HS-27A (cell line): Measurements from ENCODE around the gene GPR161.
"Not testable (repeated sequence)": the region's sequence is repeated elsewhere in the genome, so short reads cannot be mapped to it uniquely, and the experiment has no call there.

Experiments
- DNase-seq: peaks from one replicate; pipeline ENCODE4 v3.0.0-alpha.2; 2012; ENCODE audit warnings: low read depth, missing footprints

Gene GPR161

GRCh38 chr1:168086438-168086837, 50.3 kb downstream of the GPR161 start:
- no peak for DNase-seq

- no peak for DNase-seq
These were observed 51.3 kb downstream of the GPR161 start for GRCh38 chr1:168085401-168085872.

GRCh38 chr1:168084396-168085231, 52.1 kb downstream of the GPR161 start:
- DNase-seq = no peak

- no peak for DNase-seq
These were observed 53.0 kb downstream of the GPR161 start for GRCh38 chr1:168083456-168084325.

- DNase-seq = peak; percentile 17
These were observed 54.5 kb downstream of the GPR161 start for GRCh38 chr1:168082008-168082876.

- DNase-seq = no peak
These were observed 55.2 kb downstream of the GPR161 start for GRCh38 chr1:168081373-168082007.

GRCh38 chr1:168079761-168080160, 57.0 kb downstream of the GPR161 start:
- no peak for DNase-seq

- no peak for DNase-seq
These were observed 67.3 kb downstream of the GPR161 start for GRCh38 chr1:168069384-168069783.

- DNase-seq = no peak
These were observed 71.2 kb downstream of the GPR161 start for GRCh38 chr1:168065506-168065905.

GRCh38 chr1:168064216-168064615, 72.5 kb downstream of the GPR161 start:
- no peak for DNase-seq

- no peak for DNase-seq
These were observed 78.8 kb downstream of the GPR161 start for GRCh38 chr1:168057921-168058320.

- DNase-seq = no peak
These were observed 79.4 kb downstream of the GPR161 start for GRCh38 chr1:168057355-168057754.

- DNase-seq = not testable (repeated sequence)
These were observed 80.6 kb downstream of the GPR161 start for GRCh38 chr1:168056152-168056551.

GRCh38 chr1:168054117-168054516, 82.6 kb downstream of the GPR161 start:
- DNase-seq = no peak

GRCh38 chr1:168053681-168054080, 83.0 kb downstream of the GPR161 start:
- no peak for DNase-seq

- no peak for DNase-seq
These were observed 85.8 kb downstream of the GPR161 start for GRCh38 chr1:168050880-168051279.

- DNase-seq = no peak
These were observed 86.4 kb downstream of the GPR161 start for GRCh38 chr1:168050307-168050706.

GRCh38 chr1:168045311-168045710, 91.4 kb downstream of the GPR161 start:
- no peak for DNase-seq

GRCh38 chr1:168042362-168042761, 94.4 kb downstream of the GPR161 start:
- DNase-seq = no peak

GRCh38 chr1:168035345-168035744, 101.4 kb downstream of the GPR161 start:
- DNase-seq = no peak

GRCh38 chr1:168032029-168032428, 104.7 kb downstream of the GPR161 start:
- DNase-seq = no peak
